CD14-positive monocyte (primary cell): ENCODE data around the gene NUP35. TPM values are rescaled to one million over a fixed set of nuclear protein-coding genes. Genes with fewer than 3 reads are reported as not detected.

Source experiments
- DNase-seq, 3 donors: peaks; one replicate each; pipeline ENCODE4 v3.0.0-alpha.2; 2011 to 2022
- H2AFZ ChIP-seq: 2 replicates; pipeline ENCODE4 v1.6.0; 2012; ENCODE audit warnings: mild to moderate bottlenecking, low read depth, low read length, inconsistent platforms; ENCODE audit not compliant: insufficient read depth, poor library complexity, severe bottlenecking
- H3K27ac ChIP-seq, 2 donors: 1 replicate in 1 of 2; 2 replicates in 1 of 2; pipeline ENCODE4 v1.5.1; 2012 to 2013; ENCODE audit warnings: low read length in 2 of 2, control low read depth in 1 of 2, inconsistent platforms in 1 of 2, low read depth in 1 of 2, mild to moderate bottlenecking in 1 of 2
- H3K27me3 ChIP-seq, 2 donors: one replicate each; pipeline versions ENCODE4 v1.6.0 to v1.6.1; 2011 to 2013; ENCODE audit warnings: low read length in 2 of 2; ENCODE audit not compliant: control insufficient read depth in 2 of 2, insufficient read depth in 2 of 2
- H3K36me3 ChIP-seq, 2 donors: replicated peaks in 1 of 2; 1 replicate in 1 of 2; 2 replicates in 1 of 2; pipeline versions ENCODE4 v1.5.1 to v1.6.1; 2012 to 2013; ENCODE audit warnings: low read length in 2 of 2, control low read depth in 1 of 2, inconsistent platforms in 1 of 2, mild to moderate bottlenecking in 1 of 2; ENCODE audit not compliant: insufficient read depth in 2 of 2, control insufficient read depth in 1 of 2
- H3K4me1 ChIP-seq, 2 donors: 1 replicate in 1 of 2; 2 replicates in 1 of 2; pipeline versions ENCODE4 v1.5.1 to v1.6.1; 2012 to 2013; ENCODE audit warnings: low read length in 2 of 2, control low read depth in 1 of 2, inconsistent platforms in 1 of 2, mild to moderate bottlenecking in 1 of 2, moderate library complexity in 1 of 2; ENCODE audit not compliant: insufficient read depth in 2 of 2, control insufficient read depth in 1 of 2
- H3K4me2 ChIP-seq: replicated peaks from 2 replicates; pipeline ENCODE3; 2012; ENCODE audit warnings: low read length, moderate library complexity, mild to moderate bottlenecking; ENCODE audit not compliant: poor library complexity, severe bottlenecking; ENCODE audit errors: extremely low read depth
- H3K4me3 ChIP-seq, 3 experiments: fragments of 200-600 bp in 1 of 3; sonication (generic) in 1 of 3; replicated peaks in 1 of 3; 1 replicate in 2 of 3; 2 replicates in 1 of 3; pipeline ENCODE4 v1.5.1; 2011 to 2013; ENCODE audit warnings: low read length in 3 of 3, mild to moderate bottlenecking in 3 of 3, control low read depth in 2 of 3, low read depth in 2 of 3, inconsistent platforms in 1 of 3, moderate library complexity in 1 of 3
- H3K79me2 ChIP-seq: 2 replicates; pipeline ENCODE4 v1.6.0; 2012; ENCODE audit warnings: mild to moderate bottlenecking, control low read depth, inconsistent platforms, low read length, moderate library complexity; ENCODE audit not compliant: insufficient read depth
- H3K9ac ChIP-seq: 2 replicates; pipeline ENCODE4 v1.6.0; 2017; ENCODE audit warnings: low read length, mild to moderate bottlenecking; ENCODE audit not compliant: insufficient read depth, poor library complexity, severe bottlenecking
- H3K9me3 ChIP-seq, 2 donors: replicated peaks in 1 of 2; 1 replicate in 1 of 2; 2 replicates in 1 of 2; pipeline versions ENCODE4 v1.5.1 to v1.6.1; 2012 to 2013; ENCODE audit warnings: low read length in 2 of 2, control low read depth in 1 of 2; ENCODE audit not compliant: control insufficient read depth in 1 of 2, insufficient read depth in 1 of 2
- H4K20me1 ChIP-seq: 2 replicates; pipeline ENCODE4 v1.6.0; 2012; ENCODE audit warnings: mild to moderate bottlenecking, low read length, control low read depth, moderate library complexity; ENCODE audit not compliant: insufficient read depth
- H3K27ac Mint-ChIP-seq, 7 donors: one replicate each; pipeline ENCODE4 v1.8.0; 2020; ENCODE audit warnings: mild to moderate bottlenecking in 7 of 7, mixed read lengths in 7 of 7, moderate library complexity in 6 of 7, inconsistent platforms in 2 of 7
- H3K27me3 Mint-ChIP-seq, 3 donors: one replicate each; pipeline ENCODE4 v1.8.0; 2021 to 2022; ENCODE audit warnings: low read depth in 3 of 3, mild to moderate bottlenecking in 3 of 3, mixed read lengths in 3 of 3, moderate library complexity in 3 of 3, inconsistent platforms in 1 of 3
- H3K36me3 Mint-ChIP-seq, 2 donors: one replicate each; pipeline ENCODE4 v1.8.0; 2020; ENCODE audit warnings: mixed read lengths in 2 of 2, inconsistent platforms in 1 of 2, mild to moderate bottlenecking in 1 of 2
- H3K4me1 Mint-ChIP-seq: one replicate; pipeline ENCODE4 v1.8.0; 2020; ENCODE audit warnings: mild to moderate bottlenecking, mixed read lengths
- H3K4me3 Mint-ChIP-seq, 2 donors: one replicate each; pipeline ENCODE4 v1.8.0; 2020; ENCODE audit warnings: mild to moderate bottlenecking in 2 of 2, mixed read lengths in 2 of 2, moderate library complexity in 1 of 2
- H3K9me3 Mint-ChIP-seq, 7 donors: one replicate each; pipeline ENCODE4 v1.8.0; 2020 to 2022; ENCODE audit warnings: mixed read lengths in 7 of 7, mild to moderate bottlenecking in 6 of 7, moderate library complexity in 6 of 7, inconsistent platforms in 2 of 7
- WGBS: methylation state at CpG from one replicate; pipeline ENCODE4 v1.1.5; 2013; ENCODE audit warnings: missing lambda C conversion rate; ENCODE audit not compliant: insufficient coverage; 5-methylcytosine and 5-hydroxymethylcytosine counted together
- intact Hi-C, 2 donors: fragments of 100-400 bp; cut with micrococcal nuclease; formaldehyde crosslinking; loops; one replicate each; pipeline versions ENCODE4 v1.15.0 to v1.15.1; 2023
- polyA plus RNA-seq, 3 donors: library from polyadenylated mRNA; depleted of rRNA in 1 of 3; unstranded in 2 of 3; stranded (reverse) in 1 of 3; fragments of 300-500 nt in 2 of 3; fragments of >200 nt in 1 of 3; fragmentation: Illumina TruSeq in 2 of 3; gene quantifications; 1 replicate in 2 of 3; 2 replicates in 1 of 3; pipeline ENCODE4 v1.2.3, GENCODE V29; 2012 to 2021
- TF ChIP-seq, protein P1 (sequence below): fragments of 200-600 bp; IDR thresholded peaks from one replicate; pipeline ENCODE4 v1.8.0; 2022; ENCODE audit warnings: antibody characterized with exemption, mild to moderate bottlenecking

The NUP35 gene
- polyA plus RNA-seq, 3 donors, result 1.5 to 4.7 (median 2.0) TPM

DNA sequence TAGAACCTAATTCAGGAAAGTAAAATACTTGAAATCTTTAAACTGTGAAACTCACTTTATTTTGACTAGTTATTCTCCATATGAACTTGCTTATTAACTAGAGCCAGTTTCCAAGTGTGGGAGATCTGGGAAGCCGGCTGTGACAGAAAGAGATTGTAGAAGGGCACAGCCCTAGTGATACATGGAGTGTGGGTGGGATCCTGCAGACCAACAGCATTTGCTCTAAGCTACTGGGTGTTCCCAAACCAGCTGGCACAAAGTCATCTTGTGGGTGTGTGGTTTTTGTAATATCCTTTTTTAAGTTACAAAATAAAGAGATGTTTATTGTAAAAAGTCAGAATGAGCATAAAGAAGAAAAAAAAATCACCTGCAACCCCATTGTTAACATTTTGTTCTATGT lies 42.3 kb upstream of the NUP35 start:
- peaks cover 15% of the 10 kb centered on the region for H3K4me1 Mint-ChIP-seq
- H3K79me2 ChIP-seq, result no peaks in the 10 kb centered on the region
- H3K9ac ChIP-seq, result no peak overlapping the region
- no peak overlapping the region for H2AFZ ChIP-seq
- no peak overlapping the region for H3K4me2 ChIP-seq
- no peak overlapping the region for H3K27ac ChIP-seq
- intact Hi-C loops, result no loop called here
- H4K20me1 ChIP-seq, result no peaks in the 10 kb centered on the region
- H3K4me3 ChIP-seq, result no peak overlapping the region
- peaks cover 8 to 17% of the 10 kb centered on the region in 2 donors for H3K4me1 ChIP-seq
- no peaks in the 10 kb centered on the region for H3K9me3 Mint-ChIP-seq
- no peaks in the 10 kb centered on the region for H3K36me3 ChIP-seq
- no peak for DNase-seq
- H3K9me3 ChIP-seq, result no peaks in the 10 kb centered on the region
- TF ChIP-seq, protein P1, sequence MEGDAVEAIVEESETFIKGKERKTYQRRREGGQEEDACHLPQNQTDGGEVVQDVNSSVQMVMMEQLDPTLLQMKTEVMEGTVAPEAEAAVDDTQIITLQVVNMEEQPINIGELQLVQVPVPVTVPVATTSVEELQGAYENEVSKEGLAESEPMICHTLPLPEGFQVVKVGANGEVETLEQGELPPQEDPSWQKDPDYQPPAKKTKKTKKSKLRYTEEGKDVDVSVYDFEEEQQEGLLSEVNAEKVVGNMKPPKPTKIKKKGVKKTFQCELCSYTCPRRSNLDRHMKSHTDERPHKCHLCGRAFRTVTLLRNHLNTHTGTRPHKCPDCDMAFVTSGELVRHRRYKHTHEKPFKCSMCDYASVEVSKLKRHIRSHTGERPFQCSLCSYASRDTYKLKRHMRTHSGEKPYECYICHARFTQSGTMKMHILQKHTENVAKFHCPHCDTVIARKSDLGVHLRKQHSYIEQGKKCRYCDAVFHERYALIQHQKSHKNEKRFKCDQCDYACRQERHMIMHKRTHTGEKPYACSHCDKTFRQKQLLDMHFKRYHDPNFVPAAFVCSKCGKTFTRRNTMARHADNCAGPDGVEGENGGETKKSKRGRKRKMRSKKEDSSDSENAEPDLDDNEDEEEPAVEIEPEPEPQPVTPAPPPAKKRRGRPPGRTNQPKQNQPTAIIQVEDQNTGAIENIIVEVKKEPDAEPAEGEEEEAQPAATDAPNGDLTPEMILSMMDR, result no peak
- H3K4me3 Mint-ChIP-seq, result no peak overlapping the region
- no peak overlapping the region for H3K27ac Mint-ChIP-seq
- H3K27me3 Mint-ChIP-seq, result peaks cover 5 to 18% (median 17%) of the 10 kb centered on the region in 3 donors
- H3K27me3 ChIP-seq, result peaks cover 7 to 10% of the 10 kb centered on the region in 2 donors
- no CpG with 5 or more reads among the region's 1 CpG for WGBS
- no peaks in the 10 kb centered on the region for H3K36me3 Mint-ChIP-seq

DNA sequence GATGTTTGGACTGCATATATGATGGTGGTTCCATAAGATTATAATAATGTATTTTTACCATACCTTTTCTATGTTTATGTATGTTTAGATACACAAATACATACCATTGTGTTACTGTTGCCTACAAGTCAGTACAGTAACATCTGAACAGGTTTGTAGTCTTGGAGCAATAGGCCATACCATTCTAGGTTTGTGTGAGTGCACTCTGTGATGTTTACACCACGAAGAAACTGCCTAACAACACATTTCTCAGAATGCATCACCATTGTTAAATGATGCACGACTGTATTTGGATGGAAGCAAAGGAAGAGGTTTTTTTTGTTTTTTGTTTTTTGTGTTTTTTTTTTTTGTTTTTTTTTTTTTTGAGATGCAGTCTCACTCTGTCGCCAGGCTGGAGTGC lies 36.2 kb upstream of the NUP35 start:
- Mint-ChIP-seq H3K27ac (no peak overlapping the region), H3K27me3 (peaks cover 0 to 2% (median 0%) of the 10 kb centered on the region in 3 donors), H3K9me3 (peaks cover 0 to 3% (median 0%) of the 10 kb centered on the region in 7 donors), H3K36me3 (no peaks in the 10 kb centered on the region), H3K4me3 (no peak overlapping the region), H3K4me1 (no peaks in the 10 kb centered on the region)
- H2AFZ ChIP-seq, result no peak overlapping the region
- WGBS, result no CpG with 5 or more reads among the region's 3 CpGs
- intact Hi-C loops, result no loop called here
- H3K4me3 ChIP-seq, result no peak overlapping the region
- H3K79me2 ChIP-seq, result no peaks in the 10 kb centered on the region
- H3K9ac ChIP-seq, result no peak overlapping the region
- no peaks in the 10 kb centered on the region for H3K9me3 ChIP-seq
- DNase-seq, result no peak
- no peak overlapping the region for H3K4me2 ChIP-seq
- H3K27ac ChIP-seq, result no peak overlapping the region
- TF ChIP-seq, protein P1, result no peak
- H3K4me1 ChIP-seq, result no peaks in the 10 kb centered on the region
- H3K36me3 ChIP-seq, result no peaks in the 10 kb centered on the region
- H3K27me3 ChIP-seq, result no peaks in the 10 kb centered on the region
- no peaks in the 10 kb centered on the region for H4K20me1 ChIP-seq
